OCI-LY7 (cell line): ENCODE measurements around the gene ESAM. TPM values are rescaled to one million over a fixed set of nuclear protein-coding genes. Genes with fewer than 3 reads are reported as not detected.

Experiments
- BruUV-seq: library from RNA; stranded (reverse); fragments of 400-500 nt; replicated peaks from 2 replicates; lab custom pipeline; 2021; lab: Mats Ljungman, UMichigan
- CTCF ChIA-PET: fragments of 300-600 bp; sonication (Branson Sonifier 250); formaldehyde crosslinking; loops from one replicate; lab custom pipeline; 2022; ENCODE audit warnings: antibody characterized with exemption; ENCODE audit not compliant: unreplicated experiment; lab: Charles Lee
- POLR2A ChIA-PET: fragments of 300-600 bp; sonication (Branson Sonifier 250); formaldehyde crosslinking; loops from one replicate; lab custom pipeline; 2022; ENCODE audit warnings: antibody characterized with exemption; lab: Charles Lee
- DNase-seq: peaks from one replicate; pipeline ENCODE4 v3.0.0-alpha.2; 2015; ENCODE audit warnings: low spot score
- H2AFZ ChIP-seq: fragments of 200-600 bp; sonication (generic), shearing (Covaris generic); 2 replicates; pipeline ENCODE4 v1.6.1; 2014; ENCODE audit warnings: mild to moderate bottlenecking, antibody characterized with exemption, low read length, moderate library complexity
- H3K27ac ChIP-seq: fragments of 200-600 bp; sonication (generic); 2 replicates; pipeline ENCODE4 v1.5.1; 2014; ENCODE audit warnings: mixed run types, low read depth, mild to moderate bottlenecking, moderate library complexity, low read length, inconsistent platforms; ENCODE audit not compliant: poor library complexity, severe bottlenecking
- H3K36me3 ChIP-seq: fragments of 200-600 bp; sonication (generic); 2 replicates; pipeline ENCODE4 v1.6.1; 2014; ENCODE audit warnings: mild to moderate bottlenecking, antibody characterized with exemption, low read length, moderate library complexity, mixed read lengths; ENCODE audit not compliant: insufficient read depth
- H3K4me1 ChIP-seq: fragments of 200-600 bp; sonication (generic); 2 replicates; pipeline ENCODE4 v1.5.1; 2014; ENCODE audit warnings: mild to moderate bottlenecking, low read length; ENCODE audit not compliant: insufficient read depth, poor library complexity, severe bottlenecking
- H3K4me2 ChIP-seq: fragments of 200-600 bp; sonication (generic); 2 replicates; pipeline ENCODE4 v1.6.1; 2014; ENCODE audit warnings: mild to moderate bottlenecking, low read length
- H3K4me3 ChIP-seq: fragments of 200-600 bp; sonication (generic); 2 replicates; pipeline ENCODE4 v1.5.1; 2014; ENCODE audit warnings: mild to moderate bottlenecking, low read depth, low read length; ENCODE audit not compliant: poor library complexity, severe bottlenecking
- H3K79me2 ChIP-seq: fragments of 200-600 bp; sonication (generic); 2 replicates; pipeline ENCODE4 v1.6.1; 2016; ENCODE audit warnings: low read depth, mild to moderate bottlenecking, low read length, moderate library complexity, mixed read lengths; ENCODE audit not compliant: insufficient read depth
- H3K9me2 ChIP-seq: fragments of 200-600 bp; sonication (generic); 2 replicates; pipeline ENCODE4 v1.6.1; 2016; ENCODE audit warnings: mild to moderate bottlenecking, low read length, mixed read lengths; ENCODE audit not compliant: insufficient read depth
- H3K9me3 ChIP-seq: fragments of 200-600 bp; sonication (generic); 2 replicates; pipeline ENCODE4 v1.6.1; 2014; ENCODE audit warnings: mild to moderate bottlenecking, mixed run types, low read length, mixed read lengths
- H4K20me1 ChIP-seq: fragments of 200-600 bp; sonication (generic); 2 replicates; pipeline ENCODE4 v1.6.1; 2014; ENCODE audit warnings: mild to moderate bottlenecking, antibody characterized with exemption, low read length, moderate library complexity, mixed read lengths; ENCODE audit not compliant: insufficient read depth
- EZH2phosphoT487 ChIP-seq: fragments of 200-600 bp; sonication (generic); IDR thresholded peaks from 2 replicates; pipeline ENCODE4 v1.6.1; 2018; ENCODE audit warnings: low read depth, borderline replicate concordance, mild to moderate bottlenecking, mixed run types, antibody characterized with exemption, low read length, moderate library complexity, mixed read lengths
- intact Hi-C: fragments of 100-400 bp; cut with micrococcal nuclease; formaldehyde crosslinking; loops from one replicate; pipeline ENCODE4 v1.10.0; 2022; ENCODE audit not compliant: unreplicated experiment
- total RNA-seq, 2 experiments: library from RNA; depleted of rRNA in 1 of 2; stranded (reverse); fragments of >200 nt in 1 of 2; shearing (Covaris generic) in 1 of 2; gene quantifications; 2 replicates each; pipeline ENCODE4 v1.2.3, GENCODE V29; 2014 to 2022
- TF ChIP-seq, protein P1 (sequence below): fragments of 200-600 bp; sonication (generic); conservative IDR thresholded peaks from 2 replicates; pipeline ENCODE4 v1.5.1; 2014; ENCODE audit warnings: mild to moderate bottlenecking, antibody characterized with exemption, low read length, moderate library complexity, mixed read lengths

ESAM gene
- total RNA-seq, 2 experiments from 2014 or later: 0.35 to 0.49 TPM

- no TSS peak for BruUV-seq
- no peaks in the 10 kb centered on the region for H3K9me2 ChIP-seq
- no peak overlapping the region for H3K4me2 ChIP-seq
- TF ChIP-seq EZH2phosphoT487: no peak
- TF ChIP-seq, protein P1, sequence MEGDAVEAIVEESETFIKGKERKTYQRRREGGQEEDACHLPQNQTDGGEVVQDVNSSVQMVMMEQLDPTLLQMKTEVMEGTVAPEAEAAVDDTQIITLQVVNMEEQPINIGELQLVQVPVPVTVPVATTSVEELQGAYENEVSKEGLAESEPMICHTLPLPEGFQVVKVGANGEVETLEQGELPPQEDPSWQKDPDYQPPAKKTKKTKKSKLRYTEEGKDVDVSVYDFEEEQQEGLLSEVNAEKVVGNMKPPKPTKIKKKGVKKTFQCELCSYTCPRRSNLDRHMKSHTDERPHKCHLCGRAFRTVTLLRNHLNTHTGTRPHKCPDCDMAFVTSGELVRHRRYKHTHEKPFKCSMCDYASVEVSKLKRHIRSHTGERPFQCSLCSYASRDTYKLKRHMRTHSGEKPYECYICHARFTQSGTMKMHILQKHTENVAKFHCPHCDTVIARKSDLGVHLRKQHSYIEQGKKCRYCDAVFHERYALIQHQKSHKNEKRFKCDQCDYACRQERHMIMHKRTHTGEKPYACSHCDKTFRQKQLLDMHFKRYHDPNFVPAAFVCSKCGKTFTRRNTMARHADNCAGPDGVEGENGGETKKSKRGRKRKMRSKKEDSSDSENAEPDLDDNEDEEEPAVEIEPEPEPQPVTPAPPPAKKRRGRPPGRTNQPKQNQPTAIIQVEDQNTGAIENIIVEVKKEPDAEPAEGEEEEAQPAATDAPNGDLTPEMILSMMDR: no peak
- H2AFZ ChIP-seq: no peak overlapping the region
- no peaks in the 10 kb centered on the region; the same call in 1 of the 2 replicates for H4K20me1 ChIP-seq
- no peaks in the 10 kb centered on the region for H3K79me2 ChIP-seq
- no peak overlapping the region for H3K4me3 ChIP-seq
- no peak overlapping the region for H3K27ac ChIP-seq
- CTCF ChIA-PET: interaction anchor here (0.7 kb wide), 1 partner anchor 18 kb away, joined by 3 read pairs; no protein-coding TSS in a partner anchor
- POLR2A ChIA-PET: interaction anchor here (0.6 to 0.9 kb wide), 2 partner anchors 56 to 69 kb away, joined by 3 read pairs; partner anchors contain the start of gene SPA17
- H3K36me3 ChIP-seq: no peaks in the 10 kb centered on the region
- H3K4me1 ChIP-seq: peaks cover 24% of the 10 kb centered on the region
- intact Hi-C loops: no loop called here
- DNase-seq: no peak
- H3K9me3 ChIP-seq: no peaks in the 10 kb centered on the region
These were observed 19.0 kb downstream of the ESAM start for GRCh38 chr11:124743050-124743449.

GRCh38 chr11:124742555-124742954 lies 19.5 kb downstream of the ESAM start:
- H3K4me2 ChIP-seq: no peak overlapping the region
- peaks cover 24% of the 10 kb centered on the region for H3K4me1 ChIP-seq
- POLR2A ChIA-PET: interaction anchor here (0.6 kb wide), 1 partner anchor 69 kb away, joined by 3 read pairs; the partner anchor contains the start of gene SPA17
- H4K20me1 ChIP-seq: no peaks in the 10 kb centered on the region; the same call in 1 of the 2 replicates
- intact Hi-C loops: no loop called here
- no peaks in the 10 kb centered on the region for H3K36me3 ChIP-seq
- no peak overlapping the region for H2AFZ ChIP-seq
- TF ChIP-seq EZH2phosphoT487: no peak
- TF ChIP-seq, protein P1: no peak
- H3K4me3 ChIP-seq: no peak overlapping the region
- no peaks in the 10 kb centered on the region for H3K9me3 ChIP-seq
- no peak overlapping the region for H3K27ac ChIP-seq
- no TSS peak for BruUV-seq
- no peaks in the 10 kb centered on the region for H3K9me2 ChIP-seq
- no peak for DNase-seq
- H3K79me2 ChIP-seq: no peaks in the 10 kb centered on the region
- CTCF ChIA-PET: interaction anchor here (0.7 kb wide), 1 partner anchor 19 kb away, joined by 3 read pairs; no protein-coding TSS in a partner anchor

DNA sequence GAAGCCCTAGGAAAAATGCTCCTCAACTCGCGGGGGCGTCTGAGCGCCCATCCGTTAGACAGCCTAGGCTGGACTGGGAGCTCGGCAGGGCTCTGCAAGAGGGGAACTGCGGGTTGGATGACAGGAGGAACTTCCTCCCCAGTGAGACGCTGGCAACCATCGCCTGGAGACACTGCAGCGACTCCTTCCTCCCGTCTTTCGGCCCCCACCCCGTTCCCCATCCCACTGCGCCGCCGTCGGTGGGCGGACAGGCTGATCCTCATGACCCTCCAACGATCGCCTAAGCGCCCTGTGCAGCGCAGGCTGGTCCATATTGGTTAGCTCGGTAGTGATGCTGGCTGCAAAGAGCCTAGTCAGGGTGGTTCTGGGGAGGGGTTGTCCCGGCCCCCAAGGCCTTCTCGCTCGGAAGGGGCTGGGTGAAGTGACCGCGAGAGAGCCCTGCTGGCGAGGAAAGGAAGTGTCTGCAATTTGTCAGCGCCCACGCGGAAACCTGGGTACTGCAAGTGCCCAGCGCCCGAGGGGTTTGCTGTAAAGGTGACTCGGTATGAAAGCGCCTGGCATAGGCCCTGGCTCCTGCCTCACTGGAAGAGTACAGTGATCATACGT lies 21.7 kb downstream of the ESAM start:
- Histone ChIP-seq H3K4me2 (peak overlapping the region; percentile 83), H4K20me1 (no peaks in the 10 kb centered on the region; the same call in 1 of the 2 replicates), H3K36me3 (no peaks in the 10 kb centered on the region), H3K27ac (no peak overlapping the region), H3K9me3 (no peaks in the 10 kb centered on the region), H2AFZ (peak overlapping the region; percentile 47), H3K4me3 (peak overlapping the region; percentile 72), H3K4me1 (peaks cover 20% of the 10 kb centered on the region), H3K79me2 (no peaks in the 10 kb centered on the region), H3K9me2 (no peaks in the 10 kb centered on the region)
- ChIA-PET POLR2A (interaction anchor here (1.4 kb wide), 2 partner anchors 39 to 44 kb away, joined by 3 read pairs; no protein-coding TSS in a partner anchor), CTCF (interaction anchor here (0.6 kb wide), 1 partner anchor 61 kb away, joined by 3 read pairs; no protein-coding TSS in a partner anchor)
- TF ChIP-seq EZH2phosphoT487: no peak
- TF ChIP-seq, protein P1: peak; percentile 70
- intact Hi-C loops: no loop called here
- peak; percentile 64 for DNase-seq
- BruUV-seq: no TSS peak
